ENCODE measurements around the gene ZCCHC7. TPM values are rescaled to one million over a fixed set of nuclear protein-coding genes. Genes with fewer than 3 reads are reported as not detected.
"Not testable (repeated sequence)": the region's sequence is repeated elsewhere in the genome, so short reads cannot be mapped to it uniquely, and the experiment has no call there.

ZCCHC7 gene
- total RNA-seq, 4 donors from 2014 or later: 12.1 to 19.1 (median 15.6) TPM

DNA sequence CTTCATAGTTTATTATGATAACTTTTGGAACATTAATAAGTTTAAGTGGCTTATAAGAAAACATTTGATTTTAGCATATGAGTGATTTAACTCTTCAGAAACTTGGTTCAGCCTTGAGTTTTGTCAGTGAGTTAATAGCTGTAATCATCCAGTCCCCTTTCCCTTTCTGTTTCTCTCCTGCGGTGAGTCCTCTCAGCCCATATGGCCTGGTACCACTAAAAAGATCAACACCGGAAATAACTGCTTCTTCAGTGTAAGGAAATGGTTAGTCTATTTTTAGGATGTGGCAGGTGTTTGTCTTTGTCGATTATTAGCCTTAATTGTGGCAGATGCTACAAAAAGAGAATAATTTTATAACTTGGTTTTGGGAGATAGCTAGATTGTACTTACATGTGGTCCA, 181.9 kb downstream of the ZCCHC7 start:
- no peak for TF ChIP-seq POLR2A (IDR thresholded peaks at IDR 0.05; ENCODE audit: low read depth)
- TF ChIP-seq, protein P1, sequence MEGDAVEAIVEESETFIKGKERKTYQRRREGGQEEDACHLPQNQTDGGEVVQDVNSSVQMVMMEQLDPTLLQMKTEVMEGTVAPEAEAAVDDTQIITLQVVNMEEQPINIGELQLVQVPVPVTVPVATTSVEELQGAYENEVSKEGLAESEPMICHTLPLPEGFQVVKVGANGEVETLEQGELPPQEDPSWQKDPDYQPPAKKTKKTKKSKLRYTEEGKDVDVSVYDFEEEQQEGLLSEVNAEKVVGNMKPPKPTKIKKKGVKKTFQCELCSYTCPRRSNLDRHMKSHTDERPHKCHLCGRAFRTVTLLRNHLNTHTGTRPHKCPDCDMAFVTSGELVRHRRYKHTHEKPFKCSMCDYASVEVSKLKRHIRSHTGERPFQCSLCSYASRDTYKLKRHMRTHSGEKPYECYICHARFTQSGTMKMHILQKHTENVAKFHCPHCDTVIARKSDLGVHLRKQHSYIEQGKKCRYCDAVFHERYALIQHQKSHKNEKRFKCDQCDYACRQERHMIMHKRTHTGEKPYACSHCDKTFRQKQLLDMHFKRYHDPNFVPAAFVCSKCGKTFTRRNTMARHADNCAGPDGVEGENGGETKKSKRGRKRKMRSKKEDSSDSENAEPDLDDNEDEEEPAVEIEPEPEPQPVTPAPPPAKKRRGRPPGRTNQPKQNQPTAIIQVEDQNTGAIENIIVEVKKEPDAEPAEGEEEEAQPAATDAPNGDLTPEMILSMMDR (IDR thresholded peaks at IDR 0.05): no peak
- no peak for TF ChIP-seq EP300 (IDR thresholded peaks at IDR 0.05)
- TF ChIP-seq POLR2AphosphoS5 (IDR thresholded peaks at IDR 0.05): no peak
- DNase-seq (ENCODE audit: extremely low spot score): no peak
- Histone ChIP-seq H3K4me3 (no peak overlapping the region), H3K27ac (replicated peaks in 1 of 4) (no peak overlapping the region), H3K9me3 (no peaks in the 10 kb centered on the region), H3K27me3 (no peaks in the 10 kb centered on the region), H3K4me1 (no peaks in the 10 kb centered on the region), H3K36me3 (peaks cover 10 to 28% (median 15%) of the 10 kb centered on the region in 4 donors)
- intact Hi-C loops (cut with DNase I): no loop called here
- WGBS: 59% methylated on average over 3 of the region's 3 CpGs

DNA sequence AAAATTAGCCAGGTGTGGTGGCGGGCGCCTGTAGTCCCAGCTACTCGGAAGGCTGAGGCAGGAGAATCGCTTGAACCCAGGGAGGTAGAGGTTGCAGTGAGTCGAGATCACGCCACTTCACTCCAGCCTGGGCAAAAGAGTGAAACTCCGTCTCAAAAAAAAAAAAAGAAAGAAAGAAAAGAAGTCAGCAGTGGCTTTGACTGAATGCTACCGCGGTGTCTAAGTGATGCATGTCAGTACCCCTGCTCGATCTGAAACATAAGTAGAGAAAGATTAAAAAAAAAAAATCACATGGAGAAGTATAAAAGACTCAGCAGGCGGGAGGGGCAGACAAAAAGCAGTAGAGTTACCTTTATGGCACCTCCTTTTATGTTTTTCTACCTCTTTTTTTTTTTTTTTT, 182.9 kb downstream of the ZCCHC7 start:
- H3K27ac ChIP-seq (replicated peaks in 1 of 4); H3K9me3 ChIP-seq; intact Hi-C loops (cut with DNase I); H3K4me3 ChIP-seq; DNase-seq (ENCODE audit: extremely low spot score); H3K27me3 ChIP-seq; H3K4me1 ChIP-seq: not testable (repeated sequence)
- peaks cover 10 to 28% (median 15%) of the 10 kb centered on the region in 4 donors for H3K36me3 ChIP-seq
- WGBS: 98% methylated on average over 11 of the region's 11 CpGs

DNA sequence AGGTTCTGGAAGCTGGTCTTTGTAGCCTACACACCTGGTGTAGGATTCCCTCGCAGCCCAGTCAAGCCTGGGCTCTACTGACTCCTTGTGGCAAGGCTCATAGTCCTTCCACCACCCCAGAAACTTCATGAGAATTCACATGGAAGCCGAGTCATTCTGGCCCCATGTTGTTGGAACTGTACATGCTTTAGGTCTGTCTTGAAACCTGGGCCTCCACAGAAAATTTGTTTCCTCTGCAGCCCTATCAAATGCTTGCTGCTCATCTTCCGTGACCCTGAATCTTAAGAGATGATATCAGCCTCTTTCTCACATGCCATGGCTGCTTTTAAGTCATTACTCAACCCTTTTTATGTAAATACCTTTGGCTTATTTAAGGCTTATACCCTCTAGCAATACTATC, 188.8 kb downstream of the ZCCHC7 start:
- H3K4me3 ChIP-seq: no peak overlapping the region
- peaks cover 7 to 42% (median 10%) of the 10 kb centered on the region in 4 donors for H3K36me3 ChIP-seq
- no peak for DNase-seq (ENCODE audit: extremely low spot score)
- TF ChIP-seq, protein P1 (IDR thresholded peaks at IDR 0.05): peak in 1 of 3 experiments; percentile 5
- TF ChIP-seq POLR2AphosphoS5 (IDR thresholded peaks at IDR 0.05): no peak
- no peaks in the 10 kb centered on the region for H3K9me3 ChIP-seq
- H3K27me3 ChIP-seq: no peaks in the 10 kb centered on the region
- WGBS: 93% methylated on average over 3 of the region's 3 CpGs
- intact Hi-C loops (cut with DNase I): no loop called here
- H3K27ac ChIP-seq (replicated peaks in 1 of 4): no peak overlapping the region
- no peaks in the 10 kb centered on the region for H3K4me1 ChIP-seq

DNA sequence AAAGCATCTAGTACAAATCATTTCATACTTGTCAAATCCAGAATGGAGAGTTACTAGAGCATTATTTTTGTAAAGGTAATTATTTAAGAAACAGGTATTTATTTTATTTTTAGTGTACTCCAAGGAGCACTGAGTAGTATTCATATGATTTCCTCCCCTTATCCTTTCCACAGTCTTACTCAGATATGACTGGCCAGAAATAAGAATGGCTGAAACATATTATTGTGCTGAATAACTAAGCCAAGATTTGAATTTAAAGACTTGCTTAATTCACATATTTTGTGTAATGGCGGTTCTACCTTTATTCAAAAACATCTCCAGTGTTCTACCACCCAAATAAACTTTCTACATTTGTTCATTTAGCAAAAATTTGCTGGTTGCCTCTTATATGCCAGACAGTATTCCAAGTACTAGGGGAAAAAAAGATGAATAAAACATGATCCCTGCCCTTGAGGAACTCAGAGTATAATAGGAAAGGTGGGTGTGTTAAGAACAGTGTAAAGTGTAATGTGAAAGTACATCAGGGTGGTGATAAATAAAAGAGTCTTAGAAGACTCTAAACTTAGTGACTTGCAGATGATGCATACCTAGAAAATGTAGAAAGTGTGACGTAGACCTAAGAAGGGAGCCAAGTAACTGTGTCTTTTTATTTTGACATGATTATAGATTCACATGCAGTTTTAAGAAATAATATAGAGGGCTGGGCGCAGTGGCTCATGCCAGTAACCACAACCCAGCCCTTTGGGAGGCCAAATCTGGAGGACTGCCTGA, 191.7 kb downstream of the ZCCHC7 start:
- Histone ChIP-seq H3K9me3 (no peaks in the 10 kb centered on the region), H3K27me3 (no peaks in the 10 kb centered on the region), H3K4me3 (no peak overlapping the region), H3K36me3 (peaks cover 0 to 18% (median under 1%) of the 10 kb centered on the region in 4 donors), H3K27ac (replicated peaks in 1 of 4) (no peak overlapping the region), H3K4me1 (no peaks in the 10 kb centered on the region)
- WGBS: 92% methylated on average over 3 of the region's 3 CpGs
- no peak for TF ChIP-seq POLR2AphosphoS5 (IDR thresholded peaks at IDR 0.05)
- no peak for DNase-seq (ENCODE audit: extremely low spot score)
- intact Hi-C loops (cut with DNase I): no loop called here

DNA sequence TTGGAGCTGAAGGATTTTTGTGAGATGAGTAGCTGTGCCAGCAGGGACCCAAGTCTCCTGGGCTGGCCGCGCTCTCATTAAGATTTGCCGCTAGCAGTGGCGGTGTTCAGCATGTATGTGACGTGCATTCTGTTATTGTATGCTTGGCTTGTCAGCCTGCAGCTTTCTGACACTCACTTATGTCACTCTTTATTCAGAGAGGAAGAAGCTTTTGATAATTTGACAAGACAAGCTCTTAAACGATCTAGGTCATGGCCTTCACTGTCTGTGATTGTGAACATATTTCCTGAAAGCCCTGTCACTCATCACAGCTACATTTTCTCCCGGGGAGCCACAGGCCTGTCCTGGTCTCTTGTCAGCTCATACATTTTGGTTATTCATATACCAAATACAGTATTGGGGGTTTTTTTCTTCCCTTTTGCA, 203.9 kb downstream of the ZCCHC7 start:
- Histone ChIP-seq H3K36me3 (peaks cover 0 to 18% (median 3%) of the 10 kb centered on the region in 4 donors), H3K27me3 (no peaks in the 10 kb centered on the region), H3K9me3 (peaks cover 0 to 4% (median 0%) of the 10 kb centered on the region in 4 donors), H3K4me3 (no peak overlapping the region), H3K4me1 (no peaks in the 10 kb centered on the region), H3K27ac (replicated peaks in 1 of 4) (no peak overlapping the region)
- no peak for DNase-seq (ENCODE audit: extremely low spot score)
- intact Hi-C loops (cut with DNase I): no loop called here
- TF ChIP-seq, protein P1 (IDR thresholded peaks at IDR 0.05): no peak
- TF ChIP-seq POLR2AphosphoS5 (IDR thresholded peaks at IDR 0.05) (no peak), POLR2A (IDR thresholded peaks at IDR 0.05; ENCODE audit: low read depth) (no peak), EP300 (IDR thresholded peaks at IDR 0.05) (no peak)
- WGBS: 81% methylated on average over 7 of the region's 7 CpGs
